WTC11 (cell line): Measurements from ENCODE around the gene GLS. TPM values are rescaled to one million over a fixed set of nuclear protein-coding genes. Genes with fewer than 3 reads are reported as not detected.

Experiments used
- ATAC-seq: fragments of 200-7000 bp; cut with Tn5 transposase; 2 replicates; pipeline ENCODE4 v1.10.0; 2021; ENCODE audit warnings: mild to moderate bottlenecking, moderate library complexity
- CTCF ChIA-PET: fragments of 300-600 bp; sonication (Branson Sonifier 250); formaldehyde crosslinking; loops from one replicate; lab custom pipeline; 2021; ENCODE audit warnings: antibody characterized with exemption; lab: Charles Lee
- POLR2A ChIA-PET: fragments of 350-600 bp; sonication (Branson Sonifier 250); formaldehyde crosslinking; loops from one replicate; lab custom pipeline; 2021; ENCODE audit warnings: antibody characterized with exemption; lab: Charles Lee
- DNase-seq: peaks from one replicate; pipeline ENCODE4 v3.0.0; 2021; ENCODE audit warnings: low spot score
- H3K27ac Mint-ChIP-seq: 2 replicates; pipeline ENCODE4 v1.8.0; 2021; ENCODE audit warnings: mixed read lengths
- H3K27me3 Mint-ChIP-seq: 2 replicates; pipeline ENCODE4 v1.8.0; 2021; ENCODE audit warnings: low read depth, mild to moderate bottlenecking, moderate library complexity, mixed read lengths
- H3K36me3 Mint-ChIP-seq: 2 replicates; pipeline ENCODE4 v1.8.0; 2021; ENCODE audit warnings: mixed read lengths
- H3K4me1 Mint-ChIP-seq: 2 replicates; pipeline ENCODE4 v1.8.0; 2022; ENCODE audit warnings: mixed read lengths
- H3K4me3 Mint-ChIP-seq: 2 replicates; pipeline ENCODE4 v1.8.0; 2021; ENCODE audit warnings: mild to moderate bottlenecking, moderate library complexity, mixed read lengths
- H3K9me3 Mint-ChIP-seq: 2 replicates; pipeline ENCODE4 v1.8.0; 2021; ENCODE audit warnings: mixed read lengths
- ATF1 ChIP-seq: sonication (generic); formaldehyde crosslinking; IDR thresholded peaks from 2 replicates; pipeline ENCODE4 v1.8.1; 2023; ENCODE audit warnings: mild to moderate bottlenecking, moderate library complexity, missing genetic modification reagents
- ATF6 ChIP-seq: sonication (generic); formaldehyde crosslinking; IDR thresholded peaks from 2 replicates; pipeline ENCODE4 v1.8.1; 2023; ENCODE audit warnings: mild to moderate bottlenecking, missing genetic modification reagents
- E2F4 ChIP-seq: sonication (generic); formaldehyde crosslinking; IDR thresholded peaks from 2 replicates; pipeline ENCODE4 v1.8.1; 2022; ENCODE audit warnings: low read depth, mild to moderate bottlenecking, moderate library complexity, missing genetic modification reagents, borderline replicate concordance
- ESRRA ChIP-seq: sonication (generic); formaldehyde crosslinking; IDR thresholded peaks from 2 replicates; pipeline ENCODE4 v1.8.1; 2022; ENCODE audit warnings: mild to moderate bottlenecking, missing genetic modification reagents, borderline replicate concordance
- GRHL2 ChIP-seq: fragments of 250-450 bp; sonication (Bioruptor Pico); IDR thresholded peaks from 2 replicates; pipeline ENCODE4 v1.8.0; 2022; ENCODE audit warnings: mild to moderate bottlenecking, moderate library complexity; ENCODE audit not compliant: insufficient replicate concordance, severe bottlenecking
- JUN ChIP-seq: sonication (generic); formaldehyde crosslinking; IDR thresholded peaks from 2 replicates; pipeline ENCODE4 v1.8.0; 2023; ENCODE audit warnings: mild to moderate bottlenecking, missing genetic modification reagents
- MYBL2 ChIP-seq: sonication (generic); formaldehyde crosslinking; IDR thresholded peaks from 2 replicates; pipeline ENCODE4 v1.8.1; 2023; ENCODE audit warnings: mild to moderate bottlenecking, moderate library complexity, missing genetic modification reagents
- NFATC4 ChIP-seq: fragments of 250-450 bp; sonication (Bioruptor Pico); IDR thresholded peaks from 2 replicates; pipeline ENCODE4 v1.9.0; 2021; ENCODE audit warnings: mild to moderate bottlenecking
- NR1H2 ChIP-seq: sonication (generic); formaldehyde crosslinking; IDR thresholded peaks from 2 replicates; pipeline ENCODE4 v1.9.0; 2021; ENCODE audit warnings: mild to moderate bottlenecking, moderate library complexity, missing genetic modification reagents
- PRDM15 ChIP-seq: sonication (generic); formaldehyde crosslinking; IDR thresholded peaks from 2 replicates; pipeline ENCODE4 v1.8.0; 2022; ENCODE audit warnings: missing genetic modification reagents
- PREB ChIP-seq: sonication (generic); formaldehyde crosslinking; IDR thresholded peaks from 2 replicates; pipeline ENCODE4 v1.8.1; 2022; ENCODE audit warnings: mild to moderate bottlenecking, missing genetic modification reagents, moderate library complexity, borderline replicate concordance
- TCF7 ChIP-seq: sonication (generic); formaldehyde crosslinking; IDR thresholded peaks from 2 replicates; pipeline ENCODE4 v1.8.0; 2022; ENCODE audit warnings: mild to moderate bottlenecking, low read depth, missing genetic modification reagents, moderate library complexity
- ZNF281 ChIP-seq: sonication (generic); formaldehyde crosslinking; IDR thresholded peaks from 2 replicates; pipeline ENCODE4 v1.8.0; 2023; ENCODE audit warnings: mild to moderate bottlenecking, missing genetic modification reagents
- ZNF317 ChIP-seq: sonication (generic); formaldehyde crosslinking; IDR thresholded peaks from 2 replicates; pipeline ENCODE4 v1.8.1; 2023; ENCODE audit warnings: low read depth, mild to moderate bottlenecking, moderate library complexity, missing genetic modification reagents, borderline replicate concordance
- ZNF671 ChIP-seq: fragments of 250-450 bp; sonication (Bioruptor Pico); IDR thresholded peaks from 2 replicates; pipeline ENCODE4 v1.8.0; 2021; ENCODE audit warnings: mild to moderate bottlenecking
- total RNA-seq: library from RNA; stranded (reverse); gene quantifications from 3 replicates; pipeline ENCODE4 v1.2.3, GENCODE V29; 2021
- TF ChIP-seq, protein P1 (sequence below): sonication (generic); formaldehyde crosslinking; IDR thresholded peaks from 2 replicates; pipeline ENCODE4 v1.8.1; 2023; ENCODE audit warnings: mild to moderate bottlenecking, moderate library complexity, missing genetic modification reagents
- TF ChIP-seq, protein P2 (sequence below): sonication (generic); formaldehyde crosslinking; IDR thresholded peaks from 2 replicates; pipeline ENCODE4 v1.8.0; 2023; ENCODE audit warnings: missing genetic modification reagents

Gene GLS
- total RNA-seq, 1 experiment from 2014 or later, result 115 TPM

DNA sequence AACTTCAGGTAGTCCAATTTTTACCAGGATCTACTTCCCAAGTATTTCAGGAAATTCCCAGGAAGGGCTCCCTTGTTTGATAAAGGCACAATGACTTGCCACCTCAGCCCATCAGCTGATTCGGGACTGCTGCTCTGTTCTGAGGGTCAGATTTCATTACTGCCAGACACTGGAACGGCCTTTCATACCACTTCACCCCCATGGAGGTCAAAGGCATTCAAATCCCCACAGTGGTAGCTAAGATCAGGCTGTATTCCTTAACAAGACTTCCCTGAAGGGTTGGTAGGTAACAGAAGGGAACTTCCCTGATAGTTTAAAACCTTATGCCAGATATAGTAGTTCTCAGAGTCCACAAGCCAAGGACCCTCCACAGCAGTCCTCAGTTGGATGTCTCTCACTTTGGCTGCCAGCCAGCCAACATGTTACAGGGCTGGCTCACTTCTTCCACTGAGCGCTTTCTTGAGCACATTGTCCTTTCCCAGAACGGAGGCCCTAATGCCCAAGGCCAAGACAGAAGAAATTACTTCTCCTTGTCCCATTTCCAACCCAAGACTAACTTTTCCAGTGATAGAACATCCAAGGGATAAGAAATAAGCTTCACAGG is 40.0 kb upstream of the GLS start (continued):
- no peak for TF ChIP-seq ZNF281 (CRISPR knock-in tag)
- TF ChIP-seq ATF1, result no peak
- TF ChIP-seq TCF7, result no peak
- no peak for TF ChIP-seq JUN (CRISPR knock-in tag)
- TF ChIP-seq ESRRA, result no peak
- TF ChIP-seq E2F4, result no peak
- TF ChIP-seq PRDM15 (CRISPR knock-in tag), result no peak
- no peak for TF ChIP-seq MYBL2 (CRISPR knock-in tag)
- TF ChIP-seq GRHL2, result no peak
- TF ChIP-seq NFATC4, result no peak
- no peak for TF ChIP-seq ATF6

DNA sequence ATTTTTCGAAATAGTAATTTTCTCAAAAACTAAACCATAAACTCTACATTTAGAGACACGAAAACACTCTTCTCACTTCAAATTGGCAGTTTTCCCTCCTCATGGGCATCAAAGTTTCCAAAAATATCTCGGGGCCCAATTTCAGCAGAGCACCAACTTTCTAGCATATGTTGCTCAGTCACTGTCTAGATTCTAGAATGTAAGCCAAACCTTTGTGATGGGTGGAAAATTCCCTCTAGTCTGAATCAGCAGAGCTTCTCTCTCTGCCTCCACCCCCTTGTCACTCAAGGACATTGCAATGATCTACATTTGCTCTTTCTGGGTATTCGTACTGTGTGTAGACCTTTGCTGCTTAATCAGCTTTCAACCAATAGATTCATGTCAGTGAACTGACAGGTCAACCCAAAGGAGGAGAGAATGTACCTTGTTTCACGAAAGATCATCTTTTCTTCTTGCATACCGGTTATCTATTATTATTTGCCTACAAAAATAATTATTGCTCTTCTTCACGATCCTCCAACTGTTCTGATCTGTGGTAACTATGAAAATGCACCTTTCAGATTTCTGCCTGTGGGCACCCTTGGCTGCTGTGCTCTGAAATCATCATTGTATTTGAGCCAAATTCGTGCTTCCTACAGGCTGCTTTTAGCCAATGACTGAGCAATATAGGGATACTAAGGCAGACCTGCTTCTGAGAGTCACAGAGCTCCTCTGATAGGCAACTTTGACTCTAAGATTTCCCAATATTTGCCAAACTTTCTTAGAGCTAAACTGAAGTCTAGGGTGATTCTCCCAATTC is 38.7 kb upstream of the GLS start:
- Mint-ChIP-seq H3K4me1 (peaks cover 10% of the 10 kb centered on the region), H3K27ac (no peak overlapping the region), H3K9me3 (no peaks in the 10 kb centered on the region), H3K36me3 (no peaks in the 10 kb centered on the region), H3K4me3 (no peak overlapping the region), H3K27me3 (no peaks in the 10 kb centered on the region)
- ChIA-PET POLR2A (no interaction called here), CTCF (no interaction called here)
- ATAC-seq (no peak), DNase-seq (no peak)
- TF ChIP-seq ZNF317 (CRISPR knock-in tag), result no peak
- TF ChIP-seq ZNF671 (CRISPR knock-in tag), result no peak
- TF ChIP-seq PREB (CRISPR knock-in tag), result no peak
- TF ChIP-seq ZNF281 (CRISPR knock-in tag), result no peak
- no peak for TF ChIP-seq NR1H2 (CRISPR knock-in tag)
- TF ChIP-seq JUN (CRISPR knock-in tag), result no peak
- TF ChIP-seq, protein P1, sequence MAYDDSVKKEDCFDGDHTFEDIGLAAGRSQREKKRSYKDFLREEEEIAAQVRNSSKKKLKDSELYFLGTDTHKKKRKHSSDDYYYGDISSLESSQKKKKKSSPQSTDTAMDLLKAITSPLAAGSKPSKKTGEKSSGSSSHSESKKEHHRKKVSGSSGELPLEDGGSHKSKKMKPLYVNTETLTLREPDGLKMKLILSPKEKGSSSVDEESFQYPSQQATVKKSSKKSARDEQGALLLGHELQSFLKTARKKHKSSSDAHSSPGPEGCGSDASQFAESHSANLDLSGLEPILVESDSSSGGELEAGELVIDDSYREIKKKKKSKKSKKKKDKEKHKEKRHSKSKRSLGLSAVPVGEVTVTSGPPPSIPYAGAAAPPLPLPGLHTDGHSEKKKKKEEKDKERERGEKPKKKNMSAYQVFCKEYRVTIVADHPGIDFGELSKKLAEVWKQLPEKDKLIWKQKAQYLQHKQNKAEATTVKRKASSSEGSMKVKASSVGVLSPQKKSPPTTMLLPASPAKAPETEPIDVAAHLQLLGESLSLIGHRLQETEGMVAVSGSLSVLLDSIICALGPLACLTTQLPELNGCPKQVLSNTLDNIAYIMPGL, result no peak
- TF ChIP-seq, protein P2, sequence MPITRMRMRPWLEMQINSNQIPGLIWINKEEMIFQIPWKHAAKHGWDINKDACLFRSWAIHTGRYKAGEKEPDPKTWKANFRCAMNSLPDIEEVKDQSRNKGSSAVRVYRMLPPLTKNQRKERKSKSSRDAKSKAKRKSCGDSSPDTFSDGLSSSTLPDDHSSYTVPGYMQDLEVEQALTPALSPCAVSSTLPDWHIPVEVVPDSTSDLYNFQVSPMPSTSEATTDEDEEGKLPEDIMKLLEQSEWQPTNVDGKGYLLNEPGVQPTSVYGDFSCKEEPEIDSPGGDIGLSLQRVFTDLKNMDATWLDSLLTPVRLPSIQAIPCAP (CRISPR knock-in tag), result no peak
